Measurements from ENCODE around the gene BLZF1. TPM values are rescaled to one million over a fixed set of nuclear protein-coding genes. Genes with fewer than 3 reads are reported as not detected.
"Not testable (repeated sequence)": the region's sequence is repeated elsewhere in the genome, so short reads cannot be mapped to it uniquely, and the experiment has no call there.

Gene BLZF1
- total and polyA plus RNA-seq, 2 donors = 16.7 to 55.5 TPM

DNA sequence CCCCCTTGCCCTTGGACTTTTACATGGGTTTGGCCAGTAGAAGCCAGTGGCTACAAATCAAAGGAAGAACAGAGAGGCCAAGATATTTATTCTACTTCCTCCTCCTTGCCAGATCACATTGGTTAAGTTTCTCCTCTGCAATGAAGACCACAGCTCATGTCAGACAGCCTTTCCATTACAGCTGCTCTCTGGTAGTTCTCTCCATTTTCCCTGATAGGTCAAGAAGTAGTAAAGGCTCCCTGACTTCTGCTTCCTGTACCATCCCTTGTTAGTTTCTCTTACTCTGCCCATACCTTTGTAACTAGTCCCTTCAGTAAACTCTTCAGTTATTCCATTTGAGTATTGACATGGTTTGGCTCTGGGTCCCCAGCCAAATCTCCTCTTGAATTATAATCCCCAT is 28.2 kb upstream of the BLZF1 start:
- Histone ChIP-seq H3K36me3 (ENCODE audit: insufficient read depth) (no peaks in the 10 kb centered on the region), H3K27ac (ENCODE audit: low read depth) (no peak overlapping the region), H3K4me3 (ENCODE audit: low read depth, low read length) (no peak overlapping the region), H3K4me1 (ENCODE audit: insufficient read depth) (no peaks in the 10 kb centered on the region)
- no peak for DNase-seq (ENCODE audit: extremely low spot score)

DNA sequence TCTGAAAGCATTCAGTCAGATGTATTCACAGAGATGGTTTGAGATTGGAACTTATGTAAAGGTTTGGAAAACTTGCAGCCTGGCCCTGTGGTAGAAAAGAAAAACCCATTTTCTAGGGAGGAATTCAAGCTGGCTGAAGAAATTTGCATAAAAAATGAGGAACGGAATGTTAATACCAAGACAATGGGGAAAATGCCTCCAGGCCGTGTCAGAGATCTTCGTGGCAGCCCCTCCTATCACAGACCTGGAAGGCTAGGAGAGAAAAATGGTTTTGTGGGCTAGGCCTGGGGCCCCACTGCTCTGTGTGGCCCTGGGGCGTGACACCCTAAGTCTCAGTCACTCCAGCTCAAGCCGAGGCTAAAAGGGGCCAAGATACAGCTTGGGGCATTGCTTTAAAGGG is 27.1 kb upstream of the BLZF1 start:
- DNase-seq (ENCODE audit: extremely low spot score) = no peak
- Histone ChIP-seq H3K4me3 (ENCODE audit: low read depth, low read length) (no peak overlapping the region), H3K4me1 (ENCODE audit: insufficient read depth) (no peaks in the 10 kb centered on the region), H3K36me3 (ENCODE audit: insufficient read depth) (no peaks in the 10 kb centered on the region), H3K27ac (ENCODE audit: low read depth) (no peak overlapping the region)
- 93% methylated on average over 5 of the region's 5 CpGs for WGBS

DNA sequence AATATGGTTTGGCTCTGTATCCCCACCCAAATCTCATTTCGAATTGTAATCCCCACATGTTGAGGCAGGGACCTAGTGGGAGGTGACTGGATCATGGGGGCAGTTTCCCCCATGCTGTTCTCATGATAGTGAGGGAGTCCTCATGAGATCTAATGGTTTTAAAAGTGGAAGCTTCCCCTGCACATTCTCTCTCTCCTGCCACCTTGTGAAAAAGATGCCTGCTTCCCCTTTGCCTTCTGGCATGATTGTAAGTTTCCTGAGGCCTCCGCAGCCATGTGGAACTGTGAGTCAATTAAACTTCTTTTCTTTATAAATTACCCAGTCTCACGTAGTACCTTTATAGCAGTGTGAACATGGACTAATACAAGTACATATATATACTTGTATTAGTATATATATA is 25.9 kb upstream of the BLZF1 start:
- not testable (repeated sequence) for H3K4me3 ChIP-seq (ENCODE audit: low read depth, low read length); H3K4me1 ChIP-seq (ENCODE audit: insufficient read depth); H3K27ac ChIP-seq (ENCODE audit: low read depth); H3K36me3 ChIP-seq (ENCODE audit: insufficient read depth); DNase-seq (ENCODE audit: extremely low spot score)
- 95% methylated on average over 3 of the region's 3 CpGs for WGBS

DNA sequence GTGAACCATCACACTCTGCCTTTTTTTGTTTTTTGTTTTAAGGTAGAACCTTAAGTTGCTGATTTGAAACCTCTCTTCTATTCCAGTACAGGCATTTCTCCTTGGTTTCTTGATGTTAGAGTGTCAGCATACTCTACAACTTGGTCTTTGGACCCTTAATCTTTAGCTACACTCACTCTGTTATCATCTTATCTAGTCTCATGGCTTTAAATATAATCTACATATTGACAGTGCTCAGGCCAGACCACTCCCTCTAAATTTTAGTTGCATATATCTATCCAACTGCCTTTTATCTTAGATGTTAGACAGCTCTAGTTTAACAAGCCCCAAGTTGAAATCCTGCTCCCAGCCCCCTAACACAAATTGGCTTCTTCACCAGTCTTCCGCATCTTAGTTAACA is 22.5 kb upstream of the BLZF1 start:
- Histone ChIP-seq H3K36me3 (ENCODE audit: insufficient read depth) (no peaks in the 10 kb centered on the region), H3K27ac (ENCODE audit: low read depth) (no peak overlapping the region), H3K4me3 (ENCODE audit: low read depth, low read length) (no peak overlapping the region), H3K4me1 (ENCODE audit: insufficient read depth) (no peaks in the 10 kb centered on the region)
- DNase-seq (ENCODE audit: extremely low spot score) = no peak
- 97% methylated on average over 1 of the region's 1 CpG for whole genome bisulfite sequencing

DNA sequence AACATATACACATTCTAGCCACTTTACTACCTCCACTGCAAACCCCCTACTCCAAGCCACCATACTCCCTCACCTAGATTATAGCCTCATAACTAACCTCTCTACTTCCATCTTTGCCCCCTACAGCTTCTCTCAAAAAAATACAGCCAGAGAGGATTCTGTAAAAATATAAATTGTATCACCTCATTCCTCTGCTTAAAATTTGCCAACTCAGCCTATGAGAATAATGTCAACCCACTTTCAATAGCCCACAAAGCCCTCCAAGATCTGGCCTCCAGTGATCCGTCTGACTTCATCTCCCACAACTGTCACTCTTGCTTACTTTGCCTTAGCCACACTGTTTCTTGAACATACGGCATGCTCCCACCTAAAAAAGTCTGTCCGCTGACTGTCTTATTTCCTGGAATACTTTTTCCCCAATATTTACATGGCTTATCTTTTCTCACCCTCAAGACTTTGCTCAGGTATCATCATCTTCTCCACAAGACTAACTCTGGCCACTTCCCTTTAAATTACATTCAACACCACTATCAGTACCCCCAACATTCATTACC is 21.9 kb upstream of the BLZF1 start:
- H3K4me1 ChIP-seq (ENCODE audit: insufficient read depth) = no peaks in the 10 kb centered on the region
- 96% methylated on average over 3 of the region's 3 CpGs for WGBS
- no peak for DNase-seq (ENCODE audit: extremely low spot score)
- no peak overlapping the region for H3K27ac ChIP-seq (ENCODE audit: low read depth)
- H3K4me3 ChIP-seq (ENCODE audit: low read depth, low read length) = no peak overlapping the region
- H3K36me3 ChIP-seq (ENCODE audit: insufficient read depth) = no peaks in the 10 kb centered on the region

DNA sequence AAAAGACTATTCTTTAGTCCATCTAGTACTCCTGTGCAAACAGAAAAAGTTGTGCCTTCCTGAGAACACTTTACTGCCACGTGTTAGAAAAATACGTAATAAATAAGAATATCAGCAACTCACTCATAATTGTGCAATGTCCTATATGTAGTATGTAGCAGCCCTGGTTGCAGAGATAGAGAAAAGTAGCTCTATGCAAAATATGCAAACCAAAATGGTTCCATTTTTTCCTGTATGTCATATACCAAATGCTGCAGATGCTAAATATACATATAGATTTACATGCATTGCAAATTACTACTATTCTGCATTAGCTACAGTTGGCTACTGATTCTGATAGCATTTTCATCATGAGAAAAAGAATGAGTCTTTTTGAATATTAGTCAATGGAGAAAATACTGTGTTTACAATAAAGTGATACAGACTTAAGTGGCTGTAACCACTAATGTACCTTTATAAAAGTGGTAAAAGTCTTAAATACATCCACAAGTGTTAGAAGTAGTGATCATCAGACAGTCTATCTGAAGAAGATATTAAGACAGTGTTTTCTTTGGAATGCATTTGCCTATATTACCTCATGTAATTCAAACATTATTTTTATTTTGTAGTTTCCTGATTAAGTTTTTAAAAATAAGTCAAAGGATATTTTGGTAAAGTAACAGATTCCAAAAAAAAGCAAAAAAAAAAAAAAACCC is 20.2 kb upstream of the BLZF1 start:
- Histone ChIP-seq H3K4me3 (ENCODE audit: low read depth, low read length) (no peak overlapping the region), H3K4me1 (ENCODE audit: insufficient read depth) (no peaks in the 10 kb centered on the region), H3K36me3 (ENCODE audit: insufficient read depth) (no peaks in the 10 kb centered on the region), H3K27ac (ENCODE audit: low read depth) (no peak overlapping the region)
- 81% methylated on average over 2 of the region's 2 CpGs for WGBS
- DNase-seq (ENCODE audit: extremely low spot score) = no peak

DNA sequence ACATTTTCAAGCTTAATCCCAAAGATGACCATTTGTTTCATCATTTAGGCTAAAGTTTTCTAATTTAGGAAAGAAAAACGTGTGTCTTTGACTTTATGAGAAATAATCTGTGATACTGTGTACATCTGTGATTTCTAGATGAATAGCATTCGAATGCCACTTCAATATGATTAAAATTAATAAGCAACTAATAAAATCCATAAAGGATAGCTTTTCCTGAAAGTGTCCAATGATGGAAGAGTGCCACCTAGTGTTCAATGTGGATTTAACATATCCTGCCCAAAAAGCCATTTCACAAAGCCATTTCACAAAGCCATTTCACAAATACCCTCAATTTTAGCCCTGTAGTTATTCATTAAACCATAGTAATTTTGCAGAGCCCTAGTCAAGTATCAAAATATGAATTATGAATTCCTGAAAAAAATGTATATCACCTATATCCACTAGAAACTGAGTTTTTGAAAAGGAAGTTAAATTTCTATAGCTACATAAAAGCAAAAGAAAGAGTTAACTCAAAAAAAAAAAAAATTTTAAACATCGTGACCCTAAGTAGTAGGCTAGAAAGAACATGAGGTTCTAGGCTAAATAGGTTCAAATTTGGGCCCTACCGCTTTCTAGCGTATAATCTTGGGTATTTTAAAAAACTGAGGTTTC is 19.5 kb upstream of the BLZF1 start:
- H3K36me3 ChIP-seq (ENCODE audit: insufficient read depth) = no peaks in the 10 kb centered on the region
- WGBS = 46% methylated on average over 5 of the region's 5 CpGs
- DNase-seq (ENCODE audit: extremely low spot score) = peak; percentile 41

DNA sequence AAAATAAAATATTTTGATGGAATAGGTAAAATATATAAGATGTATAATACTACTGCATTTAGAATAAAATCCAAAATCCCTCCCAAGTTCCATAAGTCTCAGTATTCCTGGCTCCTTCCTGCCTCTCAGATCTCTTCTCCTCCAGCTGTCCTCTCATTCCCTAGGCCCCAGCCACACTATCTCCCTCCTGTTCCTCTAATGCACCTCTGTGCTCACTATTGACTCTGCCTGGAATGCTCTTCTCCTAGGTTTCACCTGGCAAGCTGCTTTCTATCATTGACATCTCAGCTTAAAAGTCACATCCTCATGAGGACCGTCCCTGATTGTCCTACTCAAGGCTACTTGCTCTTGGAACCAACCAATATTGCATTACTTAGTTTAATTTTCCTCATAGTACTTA is 7.6 kb upstream of the BLZF1 start:
- DNase-seq (ENCODE audit: extremely low spot score) = no peak
- H3K27ac ChIP-seq (ENCODE audit: low read depth) = no peak overlapping the region
- H3K4me1 ChIP-seq (ENCODE audit: insufficient read depth) = no peaks in the 10 kb centered on the region
- no peaks in the 10 kb centered on the region for H3K36me3 ChIP-seq (ENCODE audit: insufficient read depth)
- WGBS = 77% methylated on average over 1 of the region's 1 CpG
- no peak overlapping the region for H3K4me3 ChIP-seq (ENCODE audit: low read depth, low read length)

More for the DNA sequence above, 19.5 kb upstream of the BLZF1 start:
- Histone ChIP-seq H3K4me3 (ENCODE audit: low read depth, low read length) (no peak overlapping the region), H3K27ac (ENCODE audit: low read depth) (no peak overlapping the region), H3K4me1 (ENCODE audit: insufficient read depth) (no peaks in the 10 kb centered on the region)

DNA sequence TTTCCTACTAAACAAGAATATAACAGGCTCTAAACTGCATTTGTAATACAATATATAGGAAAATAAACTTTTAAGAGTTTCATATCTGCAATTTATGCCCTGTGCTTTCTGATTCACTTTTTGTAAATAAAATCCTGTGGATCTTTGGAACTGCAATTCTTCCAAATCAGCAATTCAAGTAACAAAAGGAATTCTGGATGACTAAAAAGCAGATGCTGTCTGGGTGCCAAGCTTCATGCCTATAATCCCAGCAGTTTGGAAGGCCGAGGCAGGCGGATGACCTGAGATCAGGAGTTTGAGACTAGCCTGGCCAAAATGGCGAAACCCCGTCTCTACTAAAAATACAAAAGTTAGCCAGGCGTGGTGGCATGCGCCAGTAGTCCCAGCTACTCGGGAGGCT is 6.7 kb upstream of the BLZF1 start:
- no peaks in the 10 kb centered on the region for H3K4me1 ChIP-seq (ENCODE audit: insufficient read depth)
- H3K36me3 ChIP-seq (ENCODE audit: insufficient read depth) = no peaks in the 10 kb centered on the region
- H3K27ac ChIP-seq (ENCODE audit: low read depth) = no peak overlapping the region
- no peak for DNase-seq (ENCODE audit: extremely low spot score)
- H3K4me3 ChIP-seq (ENCODE audit: low read depth, low read length) = no peak overlapping the region
- WGBS = 75% methylated on average over 7 of the region's 7 CpGs

DNA sequence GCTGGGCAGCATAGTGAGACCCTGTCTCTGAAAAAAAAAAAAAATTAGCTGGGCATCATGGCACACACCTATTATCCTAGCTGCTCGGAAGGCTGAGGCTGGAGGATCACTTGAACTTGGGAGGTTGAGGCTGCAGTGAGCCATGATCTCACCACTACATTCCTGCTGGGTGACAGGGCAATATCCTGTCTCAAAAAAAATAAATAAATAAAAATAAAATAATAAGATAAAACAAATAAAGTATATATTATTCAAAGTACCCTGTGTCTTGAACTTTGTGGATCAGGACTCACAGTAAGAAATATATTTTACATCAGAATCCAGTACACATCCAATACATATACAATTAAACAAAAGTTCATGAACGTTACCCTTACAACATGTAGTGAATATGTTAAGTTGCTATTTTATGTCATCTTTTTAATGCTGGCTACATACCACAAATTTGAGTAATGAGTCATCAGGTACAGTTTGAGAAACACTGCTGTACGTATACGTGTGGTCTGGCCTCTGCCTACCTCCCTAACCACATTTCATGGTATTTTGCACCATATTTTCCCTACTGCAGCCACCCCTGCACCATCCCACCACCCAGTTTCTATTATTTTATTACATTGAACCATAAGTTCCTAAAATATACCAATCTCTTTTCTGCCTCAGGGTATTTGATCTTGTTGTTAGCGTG is 4.8 kb upstream of the BLZF1 start:
- H3K36me3 ChIP-seq (ENCODE audit: insufficient read depth) = no peaks in the 10 kb centered on the region
- H3K4me3 ChIP-seq (ENCODE audit: low read depth, low read length) = no peak overlapping the region
- no peak for DNase-seq (ENCODE audit: extremely low spot score)
- 87% methylated on average over 5 of the region's 5 CpGs for WGBS
- no peak overlapping the region for H3K27ac ChIP-seq (ENCODE audit: low read depth)
- H3K4me1 ChIP-seq (ENCODE audit: insufficient read depth) = no peaks in the 10 kb centered on the region

DNA sequence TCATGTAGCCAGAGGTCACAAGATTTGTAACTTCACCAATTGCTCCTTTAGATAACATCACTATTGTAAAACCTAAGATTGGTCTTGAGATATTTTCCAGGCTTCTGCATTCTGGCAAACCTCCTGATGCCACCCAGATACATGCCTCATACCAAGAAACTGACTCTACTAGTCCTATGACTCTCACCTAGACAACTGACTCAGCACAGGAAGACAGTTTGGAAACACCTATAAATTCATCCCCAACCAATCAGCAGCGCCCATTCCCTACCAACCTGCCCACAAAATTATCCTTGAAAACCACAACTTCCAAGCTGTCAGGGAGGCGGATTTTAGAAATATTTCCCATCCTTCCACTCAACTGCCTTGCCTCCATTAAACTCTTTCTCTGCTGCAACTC is 3.0 kb upstream of the BLZF1 start:
- H3K27ac ChIP-seq (ENCODE audit: low read depth) = no peak overlapping the region
- DNase-seq (ENCODE audit: extremely low spot score) = no peak
- H3K4me3 ChIP-seq (ENCODE audit: low read depth, low read length) = no peak overlapping the region
- no peaks in the 10 kb centered on the region for H3K36me3 ChIP-seq (ENCODE audit: insufficient read depth)
- H3K4me1 ChIP-seq (ENCODE audit: insufficient read depth) = no peaks in the 10 kb centered on the region
- over 99% methylated on average over 2 of the region's 2 CpGs for WGBS

DNA sequence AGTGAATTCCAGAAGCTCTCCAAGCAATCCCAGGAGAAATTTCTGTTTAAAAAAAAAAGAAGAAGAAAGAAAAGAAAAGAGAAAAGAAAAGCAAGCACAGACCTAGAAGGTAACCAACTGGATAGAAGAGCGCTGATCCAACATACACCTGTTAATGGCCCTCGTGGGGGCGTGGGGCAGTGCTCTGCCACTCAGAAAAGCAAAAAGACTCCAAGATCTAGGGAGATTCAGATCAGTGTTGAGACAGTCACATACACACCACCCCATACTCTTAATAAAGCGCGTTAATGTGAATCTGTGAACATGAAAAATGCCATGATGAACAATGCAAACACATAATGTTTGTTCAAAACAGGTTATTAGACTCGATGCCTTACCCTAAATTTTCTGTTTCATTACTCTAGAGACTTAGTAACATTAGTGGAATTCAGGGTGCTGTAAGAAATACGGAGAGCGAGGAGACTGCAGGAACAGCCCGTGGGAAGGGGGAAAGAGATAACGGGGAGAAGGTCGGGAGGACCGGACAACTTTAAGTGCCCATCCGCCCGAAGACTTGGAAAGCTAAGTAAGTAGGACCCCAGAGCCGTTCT is 804 bp upstream of the BLZF1 start:
- 6% methylated on average over 15 of the region's 15 CpGs for WGBS

DNA sequence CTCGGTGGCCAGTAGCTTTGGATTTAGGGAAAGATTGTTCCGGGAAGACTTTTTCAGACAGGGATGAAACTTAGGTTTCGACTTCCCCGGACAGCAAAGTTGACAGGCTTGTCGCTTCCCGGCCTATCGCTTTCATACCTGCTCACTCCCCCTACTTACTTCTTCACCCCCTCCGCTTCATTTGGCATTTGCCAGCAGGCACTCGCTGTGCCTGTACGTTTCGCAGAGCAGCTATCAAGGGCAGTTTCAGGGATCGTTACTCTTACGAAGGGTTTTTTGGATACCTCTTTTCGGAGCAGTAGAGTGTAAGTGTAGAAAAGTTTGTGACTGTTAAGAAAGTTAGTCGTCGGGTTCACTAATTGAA is 393 bp downstream of the BLZF1 start:
- no peaks in the 10 kb centered on the region for H3K4me1 ChIP-seq (ENCODE audit: insufficient read depth)
- DNase-seq (ENCODE audit: extremely low spot score) = no peak
- peak overlapping the region; percentile 68 for H3K4me3 ChIP-seq (ENCODE audit: low read depth, low read length)
- under 1% methylated on average over 16 of the region's 16 CpGs for WGBS
- peaks cover 2% of the 10 kb centered on the region for H3K36me3 ChIP-seq (ENCODE audit: insufficient read depth)
- peak overlapping the region; percentile 53 for H3K27ac ChIP-seq (ENCODE audit: low read depth)

More for the DNA sequence above, 804 bp upstream of the BLZF1 start:
- Histone ChIP-seq H3K27ac (ENCODE audit: low read depth) (no peak overlapping the region), H3K4me3 (ENCODE audit: low read depth, low read length) (peak overlapping the region; percentile 68), H3K4me1 (ENCODE audit: insufficient read depth) (no peaks in the 10 kb centered on the region), H3K36me3 (ENCODE audit: insufficient read depth) (peaks cover 2% of the 10 kb centered on the region)
- DNase-seq (ENCODE audit: extremely low spot score) = no peak

DNA sequence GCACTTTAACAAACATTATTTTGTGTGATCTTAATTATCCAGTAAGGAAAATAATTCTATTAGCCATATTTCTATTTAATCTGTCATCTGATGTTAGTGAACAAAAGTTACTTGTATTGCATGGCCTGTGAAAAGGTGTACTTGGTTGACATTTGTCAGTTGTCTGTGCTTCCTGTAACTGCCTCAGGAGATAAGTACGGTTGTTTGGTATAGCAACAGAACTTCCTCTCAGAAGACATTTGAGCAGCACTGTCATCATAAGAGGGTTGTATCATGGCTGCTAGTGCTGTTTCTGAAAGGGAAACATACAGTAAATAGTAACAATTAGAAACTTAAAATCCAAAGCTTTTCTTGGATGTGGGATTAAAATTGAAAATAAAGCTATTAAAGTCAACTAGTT is 3.4 kb downstream of the BLZF1 start:
- H3K36me3 ChIP-seq (ENCODE audit: insufficient read depth) = peaks cover 2% of the 10 kb centered on the region
- 71% methylated on average over 1 of the region's 1 CpG for WGBS
- no peak for DNase-seq (ENCODE audit: extremely low spot score)
- H3K4me3 ChIP-seq (ENCODE audit: low read depth, low read length) = no peak overlapping the region
- no peak overlapping the region for H3K27ac ChIP-seq (ENCODE audit: low read depth)
- no peaks in the 10 kb centered on the region for H3K4me1 ChIP-seq (ENCODE audit: insufficient read depth)
